GM21381 (cell line): ENCODE results near the gene KRTAP10-4.
"Not testable (repeated sequence)": the region's sequence is repeated elsewhere in the genome, so short reads cannot be mapped to it uniquely, and the experiment has no call there.

ENCODE experiments used
- ATAC-seq: cut with Tn5 transposase; IDR thresholded peaks from one replicate; pipeline ENCODE4 v1.9.1; 2021; ENCODE audit warnings: mild to moderate bottlenecking, moderate library complexity; ENCODE audit not compliant: unreplicated experiment

Gene KRTAP10-4

GRCh38 chr21:44533891-44534627, 39.5 kb upstream of the KRTAP10-4 start:
- ATAC-seq = no peak

DNA sequence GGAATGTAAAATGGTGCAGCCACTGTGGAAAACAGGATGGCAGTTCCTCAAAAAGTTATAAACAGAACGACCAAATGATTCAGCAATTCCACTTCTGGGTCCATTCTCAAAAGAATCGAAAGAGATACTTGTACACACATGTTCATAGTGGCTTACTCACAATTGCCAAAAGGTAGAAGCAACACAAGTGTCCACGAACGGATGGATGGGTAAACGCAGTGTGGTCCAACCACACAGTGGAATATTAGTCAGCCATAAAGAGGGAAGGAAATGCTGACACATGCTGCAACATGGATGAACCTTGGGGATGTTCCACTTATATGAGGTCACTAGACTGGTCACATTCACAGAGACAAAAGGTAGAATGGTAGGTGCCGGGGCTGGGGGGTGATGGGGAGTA, 38.8 kb upstream of the KRTAP10-4 start:
- ATAC-seq = no peak

DNA sequence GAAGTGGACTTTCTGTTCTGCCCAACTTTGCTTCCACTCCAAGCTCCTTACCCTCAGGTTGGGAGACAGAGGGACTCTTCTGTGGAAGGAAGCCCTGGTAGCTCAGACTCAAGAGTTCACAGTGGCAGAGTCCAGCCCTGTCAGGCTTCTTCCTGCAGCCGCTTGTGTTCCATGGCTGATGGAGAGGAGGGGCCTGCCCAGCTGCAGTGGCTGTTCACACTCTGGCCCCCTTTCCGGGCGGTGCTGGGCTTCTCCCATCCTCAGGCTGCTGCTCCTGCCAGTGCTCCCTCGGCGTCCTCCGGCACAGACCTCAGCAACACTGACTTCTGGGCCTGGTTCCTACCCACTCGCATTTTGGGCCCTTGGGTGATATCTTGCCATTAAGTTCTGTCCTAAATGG, 37.6 kb upstream of the KRTAP10-4 start:
- ATAC-seq = no peak

DNA sequence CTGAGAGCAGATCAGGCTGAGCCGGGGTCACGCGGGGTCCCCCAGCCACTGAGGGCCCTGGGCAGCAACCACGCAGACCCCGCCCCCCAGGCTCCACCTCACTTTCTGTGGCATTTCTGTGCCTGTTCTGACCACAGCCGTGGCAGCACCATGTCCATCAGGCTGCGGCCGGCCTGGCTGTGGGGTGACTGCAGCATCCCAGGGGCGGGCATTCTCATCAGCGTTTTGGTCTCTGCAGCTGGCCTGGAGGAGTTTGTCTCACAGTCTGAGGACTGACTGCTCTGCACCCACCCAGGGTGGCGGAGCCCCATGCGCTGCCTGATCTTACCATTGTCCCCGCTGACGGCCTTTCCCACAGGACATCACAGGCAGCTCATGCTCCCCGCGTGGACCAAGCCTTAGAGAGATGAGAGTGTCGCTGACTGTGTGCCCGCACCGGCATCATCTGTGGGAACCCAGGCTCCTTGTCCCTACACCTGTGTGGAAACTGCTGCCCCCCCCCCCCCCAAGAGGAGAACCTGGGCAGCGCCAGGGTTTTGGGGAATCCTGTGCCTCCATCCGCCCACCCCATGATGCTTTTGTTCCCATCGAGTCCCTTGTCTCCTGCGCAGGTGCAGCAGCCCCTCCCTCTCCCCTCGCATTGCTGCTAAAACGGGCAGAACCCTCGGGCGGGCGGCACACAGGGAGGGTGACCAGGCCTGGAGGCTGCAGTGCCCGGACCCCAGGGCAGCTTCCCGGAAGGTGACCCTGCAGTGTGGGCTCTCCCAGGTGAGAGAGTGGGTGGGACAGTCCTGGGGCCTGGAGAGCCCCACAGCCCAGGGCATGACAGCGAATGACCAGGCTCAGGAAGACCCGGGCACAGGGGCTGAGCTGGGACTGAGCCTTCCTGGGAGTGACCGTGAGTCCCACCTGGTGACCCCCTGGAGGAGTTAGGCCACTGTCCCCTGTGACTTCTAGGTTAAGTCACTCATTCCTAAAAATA, 35.3 kb upstream of the KRTAP10-4 start:
- ATAC-seq = no peak

GRCh38 chr21:44539046-44539445, 34.5 kb upstream of the KRTAP10-4 start:
- no peak for ATAC-seq

- ATAC-seq = no peak
Measured at GRCh38 chr21:44539991-44540666, 33.4 kb upstream of the KRTAP10-4 start, which contains the start of gene KRTAP10-1. Gene KRTAP10-1, minus strand, starts transcription at chr21:44540195. Its CDS starts 45 bp downstream, at chr21:44540150.

GRCh38 chr21:44540741-44541288, 32.7 kb upstream of the KRTAP10-4 start:
- ATAC-seq = no peak

DNA sequence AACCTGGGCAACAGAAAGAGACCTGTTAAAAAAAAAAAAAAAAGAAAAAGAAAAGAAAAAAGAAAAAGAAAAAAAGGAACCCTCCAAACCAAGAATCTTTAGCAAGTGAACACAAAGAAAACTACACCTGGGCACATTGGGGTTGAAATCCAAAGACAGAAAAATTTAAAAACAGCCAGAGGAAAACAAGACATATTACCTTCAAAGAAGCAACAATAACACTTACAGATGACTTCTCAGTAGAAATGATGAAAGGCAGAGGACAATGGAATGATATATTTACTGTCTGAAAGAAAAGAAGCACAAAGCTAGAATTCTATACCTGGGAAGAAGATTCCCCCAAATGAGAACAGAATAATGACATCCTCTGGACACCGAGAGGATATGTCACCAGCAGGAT, 30.8 kb upstream of the KRTAP10-4 start:
- no peak for ATAC-seq

GRCh38 chr21:44544566-44544965, 29.0 kb upstream of the KRTAP10-4 start:
- ATAC-seq = no peak

DNA sequence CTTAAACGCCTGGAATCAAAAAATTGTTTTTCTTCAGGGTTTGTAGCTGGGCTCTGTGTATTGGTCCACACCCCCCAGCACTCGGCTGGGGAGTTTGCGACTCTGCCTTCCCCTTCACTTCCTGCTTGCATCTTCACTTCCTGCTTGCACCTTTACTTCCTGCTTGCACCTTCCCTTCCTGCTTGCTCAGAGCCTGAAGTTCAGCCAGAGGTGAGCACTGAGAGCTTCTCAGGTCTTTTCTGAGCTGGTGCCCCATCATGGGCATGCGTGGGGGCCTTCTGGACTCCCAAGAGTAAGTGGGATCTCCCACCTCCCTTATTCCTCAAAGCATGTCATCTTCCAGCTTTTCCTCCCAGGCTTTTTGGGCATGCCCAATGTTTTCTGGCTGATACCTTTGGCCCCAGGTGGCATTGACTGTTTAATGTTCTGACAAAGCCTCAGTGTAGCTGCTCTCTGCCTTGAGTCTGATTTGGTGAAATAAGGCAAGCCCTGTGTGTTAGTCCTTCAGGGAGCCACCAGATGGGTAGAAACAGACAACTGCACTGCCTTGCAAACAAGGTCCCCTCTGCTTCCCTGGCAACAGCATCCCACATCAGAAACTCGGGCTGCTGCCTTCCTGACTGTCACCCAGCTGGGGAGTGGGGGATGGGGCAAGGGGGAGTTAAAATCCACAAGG, 25.7 kb upstream of the KRTAP10-4 start:
- no peak for ATAC-seq

DNA sequence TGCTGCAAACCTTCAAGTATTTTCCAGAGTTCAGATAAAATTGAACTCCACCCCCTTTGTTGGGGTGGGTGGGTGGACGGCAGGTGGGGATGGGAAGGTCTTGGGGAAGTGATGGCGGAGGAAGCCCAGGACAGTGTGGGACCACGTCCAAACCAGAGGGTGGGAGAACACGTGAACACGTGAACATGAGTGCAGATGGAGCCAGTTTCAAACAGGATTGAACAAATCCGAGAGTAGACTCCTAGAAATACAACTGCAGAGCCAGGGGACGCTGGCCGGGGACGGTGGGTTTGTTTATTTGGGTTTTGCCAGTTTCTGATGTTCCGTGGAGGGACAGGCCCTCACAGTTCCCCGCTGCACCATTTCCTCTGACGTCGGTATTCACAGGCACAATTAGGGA, 25.1 kb upstream of the KRTAP10-4 start:
- no peak for ATAC-seq

DNA sequence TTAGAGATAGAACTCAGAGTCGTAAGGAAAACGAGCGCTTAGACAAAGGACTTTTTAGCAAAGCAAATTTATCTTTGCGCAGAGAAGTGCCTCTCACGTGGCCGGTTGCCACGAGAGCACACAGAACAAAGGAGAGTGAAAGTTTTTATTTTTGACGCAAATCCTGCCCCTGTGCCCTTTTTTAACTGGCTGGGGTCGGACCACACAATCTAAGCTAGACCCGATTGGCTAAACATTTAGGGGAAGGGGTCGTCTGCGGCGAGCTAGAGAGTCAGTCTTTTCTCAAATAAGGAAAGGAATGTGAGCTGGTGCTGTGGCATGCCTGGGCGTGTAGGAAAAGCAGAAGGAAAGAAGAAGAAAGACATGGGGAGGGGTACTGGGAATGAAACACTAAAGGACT, 24.6 kb upstream of the KRTAP10-4 start:
- no peak for ATAC-seq

- ATAC-seq = no peak
Measured at GRCh38 chr21:44549525-44550211, 23.9 kb upstream of the KRTAP10-4 start.

GRCh38 chr21:44550285-44550684, 23.2 kb upstream of the KRTAP10-4 start:
- ATAC-seq = not testable (repeated sequence)

GRCh38 chr21:44550807-44551206, 22.7 kb upstream of the KRTAP10-4 start:
- no peak for ATAC-seq

DNA sequence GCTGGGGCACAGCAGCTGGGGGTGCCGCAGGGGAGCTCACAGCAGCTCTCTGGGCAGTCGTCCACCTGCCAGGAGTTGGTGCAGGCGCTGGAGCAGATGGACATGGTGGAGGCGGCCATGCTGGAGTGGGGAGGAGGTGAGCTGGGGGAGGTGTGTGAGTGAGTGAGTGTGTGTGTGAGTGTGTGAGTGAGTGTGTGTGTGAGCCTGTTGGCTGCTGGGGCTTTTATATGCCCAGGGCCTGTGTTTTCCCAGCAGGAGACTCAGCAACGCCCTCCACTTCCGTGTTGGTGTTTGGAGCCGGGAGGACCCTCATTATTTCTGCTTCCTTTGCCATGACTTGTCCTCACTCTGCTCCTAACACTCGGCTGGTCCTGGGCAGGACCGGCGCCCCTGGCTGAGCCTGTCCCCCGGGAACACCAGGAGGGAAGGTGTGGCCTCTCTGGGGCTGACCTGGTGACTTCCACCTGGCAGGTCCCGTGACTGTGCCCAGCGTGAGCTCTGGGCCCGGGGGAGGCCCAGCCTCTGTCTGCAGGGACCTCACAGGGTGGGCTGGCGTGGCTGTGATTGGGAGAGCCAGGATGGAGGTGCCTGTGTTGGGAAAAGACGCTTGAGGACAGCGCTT, 22.1 kb upstream of the KRTAP10-4 start, which contains the start of gene KRTAP10-2:
Gene KRTAP10-2, minus strand, starts transcription at position 166 of the 622 bp plus-strand sequence. Its CDS starts 47 bp downstream, at position 119.
- no peak for ATAC-seq

DNA sequence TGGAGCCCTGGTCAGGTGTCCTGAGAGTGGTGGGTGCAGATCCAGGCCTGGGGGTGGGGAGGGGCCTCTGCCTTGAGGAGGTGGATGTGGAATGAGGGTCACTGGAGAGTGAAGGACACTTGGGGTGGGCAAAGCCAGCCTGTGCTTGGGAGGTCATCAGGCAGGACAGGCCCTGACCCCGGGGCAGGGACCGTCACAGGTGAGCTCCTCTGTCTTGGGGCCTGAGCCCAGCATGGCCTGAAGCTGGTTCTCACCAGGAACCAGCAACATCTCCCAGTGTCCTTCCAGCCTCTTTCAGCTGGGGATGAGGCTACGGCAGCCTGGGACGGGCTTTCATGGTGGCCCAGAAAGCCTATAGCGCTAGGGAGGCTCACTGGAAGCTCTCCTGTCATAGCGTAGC, 21.4 kb upstream of the KRTAP10-4 start:
- no peak for ATAC-seq

- ATAC-seq = no peak
Measured at GRCh38 chr21:44552681-44553080, 20.8 kb upstream of the KRTAP10-4 start.

DNA sequence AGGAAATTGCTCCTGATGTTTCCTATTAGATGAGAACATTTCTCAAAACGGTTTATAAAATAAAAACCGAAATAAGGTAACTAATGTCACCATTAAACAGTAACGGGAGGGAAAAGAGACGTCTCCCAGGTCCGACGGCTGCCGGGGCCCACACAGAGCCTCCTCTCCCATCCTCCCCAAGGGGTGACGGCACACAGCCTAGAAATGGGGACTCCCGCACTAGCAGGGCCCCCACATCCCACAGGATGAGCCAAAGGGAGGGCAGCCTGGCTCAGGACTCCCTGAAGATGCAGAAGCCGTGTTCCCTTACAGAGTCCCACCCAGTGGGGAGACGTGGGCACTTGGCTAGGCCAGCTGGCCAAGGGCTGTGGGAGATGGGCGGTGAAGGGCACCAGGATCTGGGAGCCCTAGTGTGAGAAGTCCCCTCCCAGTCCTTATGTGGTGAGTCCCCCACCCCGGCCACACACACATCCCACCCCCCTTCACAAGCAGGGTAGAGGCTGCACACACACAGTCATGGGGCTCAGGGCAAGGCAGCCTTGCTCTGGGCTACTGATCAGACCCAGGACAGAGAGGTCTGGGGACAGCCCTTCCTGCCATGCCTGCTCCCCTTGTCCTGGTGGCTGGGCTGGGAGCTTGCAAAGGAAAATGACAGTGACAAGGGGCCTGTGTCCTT, 18.2 kb upstream of the KRTAP10-4 start:
- ATAC-seq = no peak
